NCI-H128 (cell line): Measurements from ENCODE around the gene PLCZ1.
"Not testable (repeated sequence)": the region's sequence is repeated elsewhere in the genome, so short reads cannot be mapped to it uniquely, and the experiment has no call there.

Experiments
- DNase-seq: peaks from one replicate; lab custom pipeline; 2025; ENCODE audit not compliant: unreplicated experiment; lab: John Stamatoyannopoulos, UW

The PLCZ1 gene, protein sequence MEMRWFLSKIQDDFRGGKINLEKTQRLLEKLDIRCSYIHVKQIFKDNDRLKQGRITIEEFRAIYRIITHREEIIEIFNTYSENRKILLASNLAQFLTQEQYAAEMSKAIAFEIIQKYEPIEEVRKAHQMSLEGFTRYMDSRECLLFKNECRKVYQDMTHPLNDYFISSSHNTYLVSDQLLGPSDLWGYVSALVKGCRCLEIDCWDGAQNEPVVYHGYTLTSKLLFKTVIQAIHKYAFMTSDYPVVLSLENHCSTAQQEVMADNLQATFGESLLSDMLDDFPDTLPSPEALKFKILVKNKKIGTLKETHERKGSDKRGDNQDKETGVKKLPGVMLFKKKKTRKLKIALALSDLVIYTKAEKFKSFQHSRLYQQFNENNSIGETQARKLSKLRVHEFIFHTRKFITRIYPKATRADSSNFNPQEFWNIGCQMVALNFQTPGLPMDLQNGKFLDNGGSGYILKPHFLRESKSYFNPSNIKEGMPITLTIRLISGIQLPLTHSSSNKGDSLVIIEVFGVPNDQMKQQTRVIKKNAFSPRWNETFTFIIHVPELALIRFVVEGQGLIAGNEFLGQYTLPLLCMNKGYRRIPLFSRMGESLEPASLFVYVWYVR

DNA sequence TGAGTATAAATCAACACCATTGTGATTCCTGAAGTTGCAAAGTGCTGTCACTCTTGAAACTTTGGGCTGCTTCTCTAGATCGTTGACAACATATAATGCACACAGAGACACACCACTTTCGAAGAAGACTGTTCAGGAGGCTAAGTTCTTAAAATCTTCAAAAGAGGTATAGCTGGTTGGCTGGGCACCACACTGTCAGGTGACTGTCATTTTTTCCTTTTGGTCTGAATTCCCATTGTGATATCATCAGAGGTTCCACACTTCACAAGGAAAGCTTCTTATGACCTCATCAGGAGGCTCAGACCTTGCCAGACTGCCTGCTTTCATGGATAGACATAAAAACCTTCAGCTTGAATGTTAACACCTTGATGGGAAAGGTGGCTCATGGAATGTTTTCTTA is at the start of gene PLCZ1, which contains the start of gene CAPZA3:
Gene PLCZ1, minus strand, starts transcription at position 194 of the 400 bp plus-strand sequence. CDS start 641 bp downstream, outside the sequence.
Gene CAPZA3, plus strand, starts transcription at position 301 of the 400 bp plus-strand sequence. CDS start 150 bp downstream, outside the sequence.
- DNase-seq: no peak

GRCh38 chr12:18785465-18785864 is 47.7 kb upstream of the PLCZ1 start:
- not testable (repeated sequence) for DNase-seq

GRCh38 chr12:18782827-18783226 is 45.0 kb upstream of the PLCZ1 start:
- DNase-seq: no peak

DNA sequence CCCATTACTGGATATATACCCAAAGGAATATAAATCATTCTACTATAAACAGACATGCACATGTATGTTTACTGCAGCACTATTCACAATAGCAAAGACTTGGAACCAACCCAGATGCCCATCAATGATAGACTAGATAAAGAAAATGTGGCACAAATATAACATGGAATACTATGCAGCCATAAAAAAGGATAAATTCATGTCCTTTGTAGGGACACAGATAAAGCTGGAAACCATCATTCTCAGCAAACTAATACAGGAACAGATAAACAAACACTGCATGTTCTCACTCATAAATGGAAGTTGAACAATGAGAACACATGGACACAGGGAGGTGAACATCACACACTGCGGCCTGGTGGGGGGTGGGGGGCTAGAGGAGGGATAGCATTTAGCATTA is 28.7 kb upstream of the PLCZ1 start:
- DNase-seq: not testable (repeated sequence)

DNA sequence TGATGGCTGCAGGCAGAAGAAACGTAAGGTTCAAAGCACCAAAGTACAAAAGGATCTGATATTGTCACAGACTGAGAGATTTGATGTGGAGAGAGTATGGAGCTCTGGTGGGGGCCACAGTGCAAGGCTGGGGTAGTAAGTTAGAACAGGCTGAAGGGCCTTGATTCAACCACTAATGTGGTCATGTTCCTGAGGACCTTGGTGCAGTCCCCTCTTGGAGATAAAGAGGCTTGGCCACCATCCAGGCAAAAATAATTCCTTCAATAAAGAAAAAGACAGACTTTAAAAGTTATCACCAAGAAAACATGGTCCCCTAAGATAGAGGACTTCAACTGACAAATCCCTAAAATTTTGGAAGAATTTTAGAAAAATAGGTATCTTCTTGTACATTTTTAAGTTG is 17.5 kb upstream of the PLCZ1 start:
- no peak for DNase-seq

- no peak for DNase-seq
Measured at GRCh38 chr12:18754124-18754707, 16.4 kb upstream of the PLCZ1 start.

GRCh38 chr12:18753481-18754123 is 15.8 kb upstream of the PLCZ1 start:
- DNase-seq: no peak

- DNase-seq: no peak
Measured at GRCh38 chr12:18752947-18753346, 15.1 kb upstream of the PLCZ1 start.

- no peak for DNase-seq
Measured at GRCh38 chr12:18752280-18752920, 14.6 kb upstream of the PLCZ1 start.

DNA sequence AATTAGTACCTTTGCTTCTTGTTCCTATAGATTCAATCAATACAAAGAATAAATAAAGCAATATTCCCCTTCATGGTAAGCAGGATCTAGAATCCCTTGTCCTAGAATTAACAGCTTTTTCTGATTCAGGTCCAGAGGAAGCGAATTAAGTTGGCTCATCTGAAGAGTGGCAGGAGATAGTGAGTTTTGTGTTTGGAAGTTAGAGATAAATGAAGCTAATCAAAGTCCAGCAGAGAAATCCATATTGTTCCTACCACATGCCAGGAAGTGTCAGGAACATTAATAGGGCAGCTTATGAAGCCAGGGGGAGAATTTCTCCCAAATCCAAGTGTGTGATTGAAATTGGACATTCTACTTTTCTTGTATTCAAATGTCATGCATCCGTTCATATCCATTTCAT is 14.1 kb upstream of the PLCZ1 start:
- DNase-seq: no peak

DNA sequence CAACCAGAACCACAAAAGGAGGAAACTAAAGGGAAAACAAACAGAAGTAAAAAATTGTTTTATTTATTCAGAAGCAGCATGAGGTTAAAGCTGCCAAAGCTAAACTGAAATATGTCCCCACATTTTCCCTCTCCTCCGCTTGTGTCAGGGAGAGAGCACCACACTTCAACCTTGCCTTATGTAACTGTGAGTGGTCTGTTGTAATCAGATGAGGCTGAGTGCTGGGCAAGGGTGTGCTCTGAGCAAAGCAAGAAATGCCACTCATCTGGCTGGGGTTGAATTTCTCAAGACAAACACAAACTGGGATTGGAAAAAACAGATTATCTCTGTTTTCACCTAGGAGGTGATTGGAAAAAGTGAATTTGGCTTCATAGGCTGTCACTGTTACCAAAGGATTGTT is 12.3 kb upstream of the PLCZ1 start:
- no peak for DNase-seq

DNA sequence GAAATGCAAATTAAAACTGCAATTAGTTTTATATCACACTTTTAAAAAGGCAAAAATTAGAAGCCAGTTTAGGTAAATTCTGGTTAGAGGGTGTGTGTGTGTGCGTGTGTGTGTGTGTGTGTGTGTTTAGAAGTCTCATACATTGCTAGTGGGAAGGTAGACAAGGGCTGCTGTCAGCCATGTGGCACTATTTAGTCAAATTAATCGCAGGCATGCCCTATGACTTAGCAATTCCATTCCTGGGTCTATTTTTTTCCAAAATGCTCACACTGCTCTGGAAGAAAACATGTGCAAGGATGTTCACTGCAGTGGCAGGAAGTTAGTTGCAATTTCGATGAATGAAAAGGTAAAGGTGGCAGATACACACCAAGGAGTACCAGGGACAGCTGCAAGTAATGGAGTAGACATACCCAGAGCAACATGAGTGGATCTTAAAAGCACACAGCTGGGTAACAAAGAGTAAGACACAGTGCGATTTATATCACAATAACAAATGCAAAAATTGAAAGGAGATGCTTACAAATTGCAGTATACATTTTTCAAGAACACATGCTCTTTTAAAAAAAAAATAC is 11.7 kb upstream of the PLCZ1 start:
- no peak for DNase-seq

GRCh38 chr12:18747895-18748294 is 10.1 kb upstream of the PLCZ1 start:
- DNase-seq: no peak

DNA sequence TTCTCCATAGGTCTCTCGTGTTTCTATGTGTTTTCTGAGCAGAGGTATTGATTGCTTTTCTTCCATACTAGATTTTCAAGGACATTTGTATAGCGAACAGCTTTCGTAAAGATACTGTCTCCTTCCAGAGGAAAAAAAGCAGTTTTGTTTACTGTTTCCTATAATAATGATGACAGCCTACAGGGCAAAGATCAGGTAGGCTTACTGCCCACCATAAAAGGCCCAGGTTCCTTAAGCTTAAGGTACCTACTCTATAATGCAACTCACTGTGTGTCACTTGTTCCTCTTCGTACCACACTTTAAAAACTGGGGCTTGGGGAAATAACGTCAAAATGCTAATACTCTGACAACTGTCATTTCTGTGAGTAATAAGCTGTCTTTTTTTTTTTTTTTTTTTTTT is 6.7 kb downstream of the PLCZ1 start:
- DNase-seq: no peak

DNA sequence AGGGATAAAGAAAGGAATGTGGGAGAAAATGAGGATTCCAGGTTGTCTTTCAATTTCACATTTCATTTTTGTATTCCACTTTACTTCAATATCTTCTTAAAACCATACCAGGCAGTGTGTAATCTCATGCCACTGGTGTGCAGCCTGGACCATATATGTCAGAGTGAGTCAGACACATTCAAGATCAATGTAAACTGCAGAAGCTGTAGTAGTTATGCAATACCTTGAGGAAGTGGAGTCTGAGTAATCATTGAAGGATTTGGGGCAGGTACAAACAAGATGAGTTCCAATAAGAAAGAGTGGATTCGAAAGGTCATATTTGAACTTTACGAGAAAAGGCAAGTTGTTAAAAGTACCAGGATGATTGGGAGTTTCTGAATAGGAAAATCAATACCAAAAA is 14.1 kb downstream of the PLCZ1 start:
- DNase-seq: no peak

DNA sequence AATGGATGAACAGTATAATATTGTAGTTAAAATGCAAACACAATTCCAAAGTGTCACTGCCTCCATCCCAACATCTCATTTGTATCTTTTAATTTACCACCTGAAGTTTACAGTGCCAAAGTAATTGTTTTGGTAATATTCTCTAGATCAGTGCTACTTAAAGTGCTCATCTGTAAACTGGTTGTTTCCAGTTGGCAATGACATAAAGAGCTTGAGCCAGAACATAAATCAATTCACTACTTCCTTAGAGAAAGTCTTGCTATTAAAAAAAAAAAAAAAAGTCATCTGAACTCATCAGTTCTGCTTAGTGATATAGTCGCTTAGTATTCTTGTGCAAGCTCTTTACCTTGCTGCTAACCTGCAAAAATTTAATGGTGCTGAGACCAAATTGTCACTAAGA is 16.4 kb downstream of the PLCZ1 start:
- no peak for DNase-seq

- DNase-seq: no peak
Measured at GRCh38 chr12:18720690-18721089, 17.1 kb downstream of the PLCZ1 start.

- no peak for DNase-seq
Measured at GRCh38 chr12:18719922-18720510, 17.8 kb downstream of the PLCZ1 start.

GRCh38 chr12:18718462-18718861 is 19.4 kb downstream of the PLCZ1 start:
- no peak for DNase-seq

DNA sequence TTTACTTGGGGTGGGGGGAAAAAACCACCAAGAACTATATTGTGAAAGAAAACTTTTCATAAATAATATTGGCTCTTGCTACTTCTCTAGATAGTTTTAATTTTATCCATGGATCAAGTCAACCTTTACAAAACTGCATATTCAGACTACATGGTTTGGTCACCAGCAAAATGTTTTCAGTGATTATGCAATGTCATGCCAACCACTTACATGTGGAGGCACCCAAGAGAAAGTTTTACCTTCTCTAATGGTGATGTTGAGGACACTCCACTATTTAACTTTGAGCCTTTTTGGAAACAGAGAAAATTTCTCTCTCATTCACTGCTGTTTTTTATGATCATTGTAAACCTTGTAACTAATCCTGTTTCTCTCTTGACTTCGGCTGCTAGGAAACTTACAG is 21.6 kb downstream of the PLCZ1 start:
- no peak for DNase-seq
